Measurements from ENCODE around the gene ADRA1B. TPM values are rescaled to one million over a fixed set of nuclear protein-coding genes. Genes with fewer than 3 reads are reported as not detected.

Gene ADRA1B
- total RNA-seq, 1 experiment from 2014 or later: 0.29 TPM

DNA sequence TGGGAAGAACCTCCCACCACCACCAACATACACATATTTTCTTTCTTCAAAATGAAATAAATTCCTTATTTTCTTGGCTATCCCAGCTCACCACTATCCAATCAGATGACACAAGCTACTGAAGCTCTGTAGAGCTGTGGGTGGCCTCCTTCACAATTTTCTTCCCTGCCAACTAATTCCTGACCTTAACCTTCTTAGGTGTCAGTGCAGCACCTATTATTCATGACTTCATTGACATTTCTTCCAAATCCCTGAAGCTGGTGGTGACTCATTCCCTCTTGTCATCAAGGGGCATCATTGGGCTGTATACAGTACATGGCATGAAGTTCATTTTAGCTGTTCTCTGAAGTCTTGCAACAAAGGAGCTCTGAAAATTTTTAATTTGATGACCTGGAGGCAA is 42.0 kb upstream of the ADRA1B start:
- no peak overlapping the region for H3K4me2 ChIP-seq (ENCODE audit: low read length)
- no peaks in the 10 kb centered on the region for H3F3A ChIP-seq (ENCODE audit: low read length, unreplicated experiment)
- TF ChIP-seq, protein P1, sequence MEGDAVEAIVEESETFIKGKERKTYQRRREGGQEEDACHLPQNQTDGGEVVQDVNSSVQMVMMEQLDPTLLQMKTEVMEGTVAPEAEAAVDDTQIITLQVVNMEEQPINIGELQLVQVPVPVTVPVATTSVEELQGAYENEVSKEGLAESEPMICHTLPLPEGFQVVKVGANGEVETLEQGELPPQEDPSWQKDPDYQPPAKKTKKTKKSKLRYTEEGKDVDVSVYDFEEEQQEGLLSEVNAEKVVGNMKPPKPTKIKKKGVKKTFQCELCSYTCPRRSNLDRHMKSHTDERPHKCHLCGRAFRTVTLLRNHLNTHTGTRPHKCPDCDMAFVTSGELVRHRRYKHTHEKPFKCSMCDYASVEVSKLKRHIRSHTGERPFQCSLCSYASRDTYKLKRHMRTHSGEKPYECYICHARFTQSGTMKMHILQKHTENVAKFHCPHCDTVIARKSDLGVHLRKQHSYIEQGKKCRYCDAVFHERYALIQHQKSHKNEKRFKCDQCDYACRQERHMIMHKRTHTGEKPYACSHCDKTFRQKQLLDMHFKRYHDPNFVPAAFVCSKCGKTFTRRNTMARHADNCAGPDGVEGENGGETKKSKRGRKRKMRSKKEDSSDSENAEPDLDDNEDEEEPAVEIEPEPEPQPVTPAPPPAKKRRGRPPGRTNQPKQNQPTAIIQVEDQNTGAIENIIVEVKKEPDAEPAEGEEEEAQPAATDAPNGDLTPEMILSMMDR (conservative IDR thresholded peaks at IDR 0.05; ENCODE audit: low read depth, low read length): no peak
- TF ChIP-seq EZH2 (IDR thresholded peaks at IDR 0.05; ENCODE audit: low read length, unreplicated experiment) (no peak), EZH2phosphoT487 (IDR thresholded peaks at IDR 0.05; ENCODE audit: borderline replicate concordance, low read length) (no peak)
- no peaks in the 10 kb centered on the region for H4K20me1 ChIP-seq (ENCODE audit: low read length)
- intact Hi-C loops (cut with micrococcal nuclease): no loop called here
- H3K27me3 ChIP-seq (ENCODE audit: low read length): no peaks in the 10 kb centered on the region
- ChIA-PET CTCF (no interaction called here), POLR2A (ENCODE audit: unreplicated experiment) (interaction anchor here (0.6 kb wide), 1 partner anchor 65 kb away, joined by 3 read pairs; no protein-coding TSS in a partner anchor)
- H3K4me3 ChIP-seq (ENCODE audit: low read length): no peak overlapping the region
- H3K4me1 ChIP-seq (ENCODE audit: insufficient read depth, low read length): peaks cover 10% of the 10 kb centered on the region
- H3K36me3 ChIP-seq (ENCODE audit: low read depth, low read length): no peaks in the 10 kb centered on the region
- DNase-seq (peak; percentile 59), ATAC-seq (peak; percentile 61)
- H2AFZ ChIP-seq (ENCODE audit: low read length): no peak overlapping the region
- no peaks in the 10 kb centered on the region for H3K9me3 ChIP-seq (ENCODE audit: low read length)
- BruUV-seq (replicated peaks): no TSS peak
- no peak overlapping the region for H3K27ac ChIP-seq (ENCODE audit: low read length)
- H3K9me2 ChIP-seq (replicated peaks; ENCODE audit: low read length): no peaks in the 10 kb centered on the region
- H3K79me2 ChIP-seq (ENCODE audit: low read length): no peaks in the 10 kb centered on the region
- no peak overlapping the region for H3K9ac ChIP-seq (ENCODE audit: low read length)

GRCh38 chr5:159877016-159877415 is 39.3 kb upstream of the ADRA1B start:
- H3K79me2 ChIP-seq (ENCODE audit: low read length): no peaks in the 10 kb centered on the region
- H3K9me3 ChIP-seq (ENCODE audit: low read length): no peaks in the 10 kb centered on the region
- intact Hi-C loops (cut with micrococcal nuclease): no loop called here
- no peak overlapping the region for H3K4me3 ChIP-seq (ENCODE audit: low read length)
- TF ChIP-seq, protein P1 (conservative IDR thresholded peaks at IDR 0.05; ENCODE audit: low read depth, low read length): no peak
- TF ChIP-seq EZH2 (IDR thresholded peaks at IDR 0.05; ENCODE audit: low read length, unreplicated experiment) (no peak), EZH2phosphoT487 (IDR thresholded peaks at IDR 0.05; ENCODE audit: borderline replicate concordance, low read length) (no peak)
- no peaks in the 10 kb centered on the region for H3F3A ChIP-seq (ENCODE audit: low read length, unreplicated experiment)
- H3K4me2 ChIP-seq (ENCODE audit: low read length): no peak overlapping the region
- no peak overlapping the region for H2AFZ ChIP-seq (ENCODE audit: low read length)
- DNase-seq: no peak
- H4K20me1 ChIP-seq (ENCODE audit: low read length): no peaks in the 10 kb centered on the region
- H3K9ac ChIP-seq (ENCODE audit: low read length): no peak overlapping the region
- no peaks in the 10 kb centered on the region for H3K27me3 ChIP-seq (ENCODE audit: low read length)
- no TSS peak for BruUV-seq (replicated peaks)
- ChIA-PET CTCF (no interaction called here), POLR2A (ENCODE audit: unreplicated experiment) (no interaction called here)
- no peak for ATAC-seq
- peaks cover 10% of the 10 kb centered on the region for H3K4me1 ChIP-seq (ENCODE audit: insufficient read depth, low read length)
- H3K27ac ChIP-seq (ENCODE audit: low read length): no peak overlapping the region
- no peaks in the 10 kb centered on the region for H3K36me3 ChIP-seq (ENCODE audit: low read depth, low read length)
- H3K9me2 ChIP-seq (replicated peaks; ENCODE audit: low read length): no peaks in the 10 kb centered on the region

- Histone ChIP-seq H3K4me3 (ENCODE audit: low read length) (no peak overlapping the region), H3K27me3 (ENCODE audit: low read length) (no peaks in the 10 kb centered on the region), H2AFZ (ENCODE audit: low read length) (no peak overlapping the region), H3K27ac (ENCODE audit: low read length) (no peak overlapping the region), H3F3A (ENCODE audit: low read length, unreplicated experiment) (no peaks in the 10 kb centered on the region), H3K9me3 (ENCODE audit: low read length) (no peaks in the 10 kb centered on the region), H3K9ac (ENCODE audit: low read length) (no peak overlapping the region), H3K4me2 (ENCODE audit: low read length) (no peak overlapping the region), H3K79me2 (ENCODE audit: low read length) (no peaks in the 10 kb centered on the region), H4K20me1 (ENCODE audit: low read length) (no peaks in the 10 kb centered on the region), H3K4me1 (ENCODE audit: insufficient read depth, low read length) (peaks cover 10% of the 10 kb centered on the region), H3K9me2 (replicated peaks; ENCODE audit: low read length) (no peaks in the 10 kb centered on the region), H3K36me3 (ENCODE audit: low read depth, low read length) (no peaks in the 10 kb centered on the region)
- no TSS peak for BruUV-seq (replicated peaks)
- ChIA-PET CTCF (interaction anchor here (0.6 kb wide), 1 partner anchor 256 kb away, joined by 3 read pairs; no protein-coding TSS in a partner anchor), POLR2A (ENCODE audit: unreplicated experiment) (no interaction called here)
- ATAC-seq: no peak
- DNase-seq: no peak
- intact Hi-C loops (cut with micrococcal nuclease): no loop called here
- TF ChIP-seq, protein P1 (conservative IDR thresholded peaks at IDR 0.05; ENCODE audit: low read depth, low read length): no peak
- TF ChIP-seq EZH2phosphoT487 (IDR thresholded peaks at IDR 0.05; ENCODE audit: borderline replicate concordance, low read length): no peak
- TF ChIP-seq EZH2 (IDR thresholded peaks at IDR 0.05; ENCODE audit: low read length, unreplicated experiment): no peak
Measured at GRCh38 chr5:159877894-159878448, 38.3 kb upstream of the ADRA1B start.
